ENCODE data around the gene LMCD1. TPM values are rescaled to one million over a fixed set of nuclear protein-coding genes. Genes with fewer than 3 reads are reported as not detected.

LMCD1 gene
- total RNA-seq, 4 donors from 2014 or later: 13.9 to 64.6 (median 25.6) TPM

- Histone ChIP-seq H3K9me3 (no peaks in the 10 kb centered on the region), H3K4me3 (replicated peaks in 1 of 3) (no peak overlapping the region), H3K27me3 (no peaks in the 10 kb centered on the region), H3K4me1 (peaks cover 0 to 12% of the 10 kb centered on the region in 2 donors), H3K27ac (peak overlapping the region in 2 of 3 donors; percentile 15 to 30), H3K36me3 (peaks cover 0 to 4% of the 10 kb centered on the region in 2 donors)
- 80 to 81% methylated on average over 11 of the region's 11 CpGs for WGBS, 2 donors
- TF ChIP-seq, protein P1, sequence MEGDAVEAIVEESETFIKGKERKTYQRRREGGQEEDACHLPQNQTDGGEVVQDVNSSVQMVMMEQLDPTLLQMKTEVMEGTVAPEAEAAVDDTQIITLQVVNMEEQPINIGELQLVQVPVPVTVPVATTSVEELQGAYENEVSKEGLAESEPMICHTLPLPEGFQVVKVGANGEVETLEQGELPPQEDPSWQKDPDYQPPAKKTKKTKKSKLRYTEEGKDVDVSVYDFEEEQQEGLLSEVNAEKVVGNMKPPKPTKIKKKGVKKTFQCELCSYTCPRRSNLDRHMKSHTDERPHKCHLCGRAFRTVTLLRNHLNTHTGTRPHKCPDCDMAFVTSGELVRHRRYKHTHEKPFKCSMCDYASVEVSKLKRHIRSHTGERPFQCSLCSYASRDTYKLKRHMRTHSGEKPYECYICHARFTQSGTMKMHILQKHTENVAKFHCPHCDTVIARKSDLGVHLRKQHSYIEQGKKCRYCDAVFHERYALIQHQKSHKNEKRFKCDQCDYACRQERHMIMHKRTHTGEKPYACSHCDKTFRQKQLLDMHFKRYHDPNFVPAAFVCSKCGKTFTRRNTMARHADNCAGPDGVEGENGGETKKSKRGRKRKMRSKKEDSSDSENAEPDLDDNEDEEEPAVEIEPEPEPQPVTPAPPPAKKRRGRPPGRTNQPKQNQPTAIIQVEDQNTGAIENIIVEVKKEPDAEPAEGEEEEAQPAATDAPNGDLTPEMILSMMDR (IDR thresholded peaks at IDR 0.05): no peak
- TF ChIP-seq POLR2A (IDR thresholded peaks at IDR 0.05): no peak
- intact Hi-C loops (cut with DNase I): no loop called here
- no peak for DNase-seq
These were observed 53.1 kb downstream of the LMCD1 start for GRCh38 chr3:8554696-8555095.

GRCh38 chr3:8555113-8555661 lies 53.6 kb downstream of the LMCD1 start:
- TF ChIP-seq, protein P1 (IDR thresholded peaks at IDR 0.05): no peak
- no peak for TF ChIP-seq POLR2A (IDR thresholded peaks at IDR 0.05)
- peaks cover 0 to 12% of the 10 kb centered on the region in 2 donors for H3K4me1 ChIP-seq
- H3K9me3 ChIP-seq: no peaks in the 10 kb centered on the region
- no peak for DNase-seq
- peaks cover 0 to 4% of the 10 kb centered on the region in 2 donors for H3K36me3 ChIP-seq
- H3K27me3 ChIP-seq: no peaks in the 10 kb centered on the region
- H3K27ac ChIP-seq: peak overlapping the region in 2 of 3 donors; percentile 15 to 30
- H3K4me3 ChIP-seq (replicated peaks in 1 of 3): no peak overlapping the region
- intact Hi-C loops (cut with DNase I): no loop called here
- 54 to 59% methylated on average over 6 to 7 of the region's 8 CpGs for WGBS, 2 donors

- no peak overlapping the region for H3K27ac ChIP-seq
- H3K4me1 ChIP-seq: peaks cover 0 to 12% of the 10 kb centered on the region in 2 donors
- H3K9me3 ChIP-seq: no peaks in the 10 kb centered on the region
- H3K36me3 ChIP-seq: peaks cover 0 to 4% of the 10 kb centered on the region in 2 donors
- no peaks in the 10 kb centered on the region for H3K27me3 ChIP-seq
- intact Hi-C loops (cut with DNase I): no loop called here
- TF ChIP-seq, protein P1 (IDR thresholded peaks at IDR 0.05): no peak
- no peak for TF ChIP-seq POLR2A (IDR thresholded peaks at IDR 0.05)
- no peak for DNase-seq
- 83 to 86% methylated on average over 6 of the region's 6 CpGs for WGBS, 2 donors
- H3K4me3 ChIP-seq (replicated peaks in 1 of 3): no peak overlapping the region
These were observed 54.3 kb downstream of the LMCD1 start for GRCh38 chr3:8555725-8556472.

- H3K4me1 ChIP-seq: peaks cover 0 to 12% of the 10 kb centered on the region in 2 donors
- TF ChIP-seq, protein P1 (IDR thresholded peaks at IDR 0.05): no peak
- intact Hi-C loops (cut with DNase I): no loop called here
- H3K4me3 ChIP-seq (replicated peaks in 1 of 3): no peak overlapping the region
- peak overlapping the region in 1 of 3 donors; percentile 10 for H3K27ac ChIP-seq
- no peak for DNase-seq
- WGBS, 2 donors: 85 to 89% methylated on average over 5 of the region's 5 CpGs
- peaks cover 0 to 4% of the 10 kb centered on the region in 2 donors for H3K36me3 ChIP-seq
- H3K27me3 ChIP-seq: no peaks in the 10 kb centered on the region
- H3K9me3 ChIP-seq: no peaks in the 10 kb centered on the region
These were observed 54.8 kb downstream of the LMCD1 start for GRCh38 chr3:8556473-8556869.

DNA sequence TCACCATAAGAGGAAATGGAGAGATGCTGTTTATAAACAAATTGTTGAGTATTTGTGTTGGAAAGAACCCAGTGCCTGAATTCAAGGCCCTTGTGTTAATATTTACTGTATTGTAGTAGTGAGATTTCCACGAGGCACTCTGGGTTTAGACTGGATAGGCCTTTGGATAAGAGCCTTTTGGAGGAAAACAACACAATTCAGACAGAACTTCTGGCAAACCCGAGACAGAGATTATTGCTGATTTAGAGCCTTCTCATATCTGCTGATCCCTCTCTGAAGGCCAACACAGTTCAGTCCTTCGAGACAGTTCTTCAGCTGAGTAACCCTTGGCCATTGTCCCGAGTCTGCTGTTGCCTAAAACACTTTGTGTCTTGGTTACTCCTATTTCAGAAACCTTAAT lies 55.7 kb downstream of the LMCD1 start:
- Histone ChIP-seq H3K4me3 (replicated peaks in 1 of 3) (no peak overlapping the region), H3K27ac (peak overlapping the region in 1 of 3 donors; percentile 10), H3K36me3 (no peaks in the 10 kb centered on the region), H3K4me1 (peaks cover 0 to 12% of the 10 kb centered on the region in 2 donors), H3K27me3 (no peaks in the 10 kb centered on the region), H3K9me3 (no peaks in the 10 kb centered on the region)
- intact Hi-C loops (cut with DNase I): no loop called here
- DNase-seq: no peak
- WGBS, 2 donors: 70 to 72% methylated on average over 4 of the region's 4 CpGs
- TF ChIP-seq, protein P1 (IDR thresholded peaks at IDR 0.05): no peak
- TF ChIP-seq POLR2A (IDR thresholded peaks at IDR 0.05): no peak
